C4-2B (cell line): ENCODE measurements around the gene RGS11.

Source experiments
- H3K27ac ChIP-seq: fragments of 450-650 bp; 2 replicates; pipeline ENCODE4 v1.5.1; 2017
- ZFX ChIP-seq: fragments of 450-650 bp; IDR thresholded peaks from 2 replicates; pipeline ENCODE4 v1.6.1; 2017
- TF ChIP-seq, protein P1 (sequence below): fragments of 450-650 bp; conservative IDR thresholded peaks from 2 replicates; pipeline ENCODE4 v1.5.1; 2017; ENCODE audit warnings: mild to moderate bottlenecking

RGS11 gene

GRCh38 chr16:287298-287811, 11.6 kb upstream of the RGS11 start:
- TF ChIP-seq, protein P1, sequence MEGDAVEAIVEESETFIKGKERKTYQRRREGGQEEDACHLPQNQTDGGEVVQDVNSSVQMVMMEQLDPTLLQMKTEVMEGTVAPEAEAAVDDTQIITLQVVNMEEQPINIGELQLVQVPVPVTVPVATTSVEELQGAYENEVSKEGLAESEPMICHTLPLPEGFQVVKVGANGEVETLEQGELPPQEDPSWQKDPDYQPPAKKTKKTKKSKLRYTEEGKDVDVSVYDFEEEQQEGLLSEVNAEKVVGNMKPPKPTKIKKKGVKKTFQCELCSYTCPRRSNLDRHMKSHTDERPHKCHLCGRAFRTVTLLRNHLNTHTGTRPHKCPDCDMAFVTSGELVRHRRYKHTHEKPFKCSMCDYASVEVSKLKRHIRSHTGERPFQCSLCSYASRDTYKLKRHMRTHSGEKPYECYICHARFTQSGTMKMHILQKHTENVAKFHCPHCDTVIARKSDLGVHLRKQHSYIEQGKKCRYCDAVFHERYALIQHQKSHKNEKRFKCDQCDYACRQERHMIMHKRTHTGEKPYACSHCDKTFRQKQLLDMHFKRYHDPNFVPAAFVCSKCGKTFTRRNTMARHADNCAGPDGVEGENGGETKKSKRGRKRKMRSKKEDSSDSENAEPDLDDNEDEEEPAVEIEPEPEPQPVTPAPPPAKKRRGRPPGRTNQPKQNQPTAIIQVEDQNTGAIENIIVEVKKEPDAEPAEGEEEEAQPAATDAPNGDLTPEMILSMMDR: no peak
- TF ChIP-seq ZFX: no peak

GRCh38 chr16:286491-287297, 10.9 kb upstream of the RGS11 start:
- TF ChIP-seq ZFX: no peak
- TF ChIP-seq, protein P1: no peak
- H3K27ac ChIP-seq: no peak overlapping the region

More at GRCh38 chr16:287298-287811, 11.6 kb upstream of the RGS11 start:
- H3K27ac ChIP-seq: no peak overlapping the region

GRCh38 chr16:285146-286055, 9.7 kb upstream of the RGS11 start:
- no peak for TF ChIP-seq ZFX
- TF ChIP-seq, protein P1: no peak
- no peak overlapping the region for H3K27ac ChIP-seq

DNA sequence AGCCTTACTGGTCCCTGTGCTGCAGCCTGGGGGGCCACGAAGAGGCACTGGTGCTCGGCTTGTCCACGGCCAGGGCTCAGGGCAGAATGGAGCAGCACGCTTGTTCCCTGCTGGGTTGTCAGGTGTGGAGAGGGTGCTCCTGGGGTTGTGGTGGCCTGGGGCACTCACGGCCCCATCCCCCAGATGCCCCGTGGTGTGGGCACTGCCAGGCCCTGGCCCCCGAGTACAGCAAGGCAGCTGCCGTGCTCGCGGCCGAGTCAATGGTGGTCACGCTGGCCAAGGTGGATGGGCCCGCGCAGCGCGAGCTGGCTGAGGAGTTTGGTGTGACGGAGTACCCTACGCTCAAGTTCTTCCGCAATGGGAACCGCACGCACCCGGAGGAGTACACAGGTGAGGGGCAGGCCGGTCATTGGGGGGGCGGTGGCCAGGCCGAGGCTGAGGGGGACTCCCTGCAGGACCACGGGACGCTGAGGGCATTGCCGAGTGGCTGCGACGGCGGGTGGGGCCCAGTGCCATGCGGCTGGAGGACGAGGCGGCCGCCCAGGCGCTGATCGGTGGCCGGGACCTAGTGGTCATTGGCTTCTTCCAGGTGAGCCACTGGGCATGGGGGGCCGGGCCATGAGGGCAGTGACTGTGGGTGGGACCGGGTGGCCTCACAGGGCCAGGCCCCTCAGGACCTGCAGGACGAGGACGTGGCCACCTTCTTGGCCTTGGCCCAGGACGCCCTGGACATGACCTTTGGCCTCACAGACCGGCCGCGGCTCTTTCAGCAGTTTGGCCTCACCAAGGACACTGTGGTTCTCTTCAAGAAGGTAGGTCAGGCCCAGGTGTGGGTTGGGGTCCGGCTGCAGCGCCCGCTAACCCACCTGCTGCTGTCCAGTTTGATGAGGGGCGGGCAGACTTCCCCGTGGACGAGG, 8.7 kb upstream of the RGS11 start:
- H3K27ac ChIP-seq: no peak overlapping the region
- no peak for TF ChIP-seq ZFX
- TF ChIP-seq, protein P1: no peak

- no peak within 1 kb of the TSS for H3K27ac ChIP-seq
- no peak for TF ChIP-seq ZFX
- TF ChIP-seq, protein P1: no peak
Observed at GRCh38 chr16:283033-283805, 7.5 kb upstream of the RGS11 start, which contains the start of gene PDIA2. TSS of gene PDIA2 (plus strand) at chr16:283164. CDS start at chr16:283170, 6 bp downstream.

GRCh38 chr16:282491-282890, 6.7 kb upstream of the RGS11 start:
- TF ChIP-seq, protein P1: no peak
- TF ChIP-seq ZFX: no peak
- H3K27ac ChIP-seq: no peak overlapping the region
